ENCODE data around the gene FLNB.

Gene FLNB, protein sequence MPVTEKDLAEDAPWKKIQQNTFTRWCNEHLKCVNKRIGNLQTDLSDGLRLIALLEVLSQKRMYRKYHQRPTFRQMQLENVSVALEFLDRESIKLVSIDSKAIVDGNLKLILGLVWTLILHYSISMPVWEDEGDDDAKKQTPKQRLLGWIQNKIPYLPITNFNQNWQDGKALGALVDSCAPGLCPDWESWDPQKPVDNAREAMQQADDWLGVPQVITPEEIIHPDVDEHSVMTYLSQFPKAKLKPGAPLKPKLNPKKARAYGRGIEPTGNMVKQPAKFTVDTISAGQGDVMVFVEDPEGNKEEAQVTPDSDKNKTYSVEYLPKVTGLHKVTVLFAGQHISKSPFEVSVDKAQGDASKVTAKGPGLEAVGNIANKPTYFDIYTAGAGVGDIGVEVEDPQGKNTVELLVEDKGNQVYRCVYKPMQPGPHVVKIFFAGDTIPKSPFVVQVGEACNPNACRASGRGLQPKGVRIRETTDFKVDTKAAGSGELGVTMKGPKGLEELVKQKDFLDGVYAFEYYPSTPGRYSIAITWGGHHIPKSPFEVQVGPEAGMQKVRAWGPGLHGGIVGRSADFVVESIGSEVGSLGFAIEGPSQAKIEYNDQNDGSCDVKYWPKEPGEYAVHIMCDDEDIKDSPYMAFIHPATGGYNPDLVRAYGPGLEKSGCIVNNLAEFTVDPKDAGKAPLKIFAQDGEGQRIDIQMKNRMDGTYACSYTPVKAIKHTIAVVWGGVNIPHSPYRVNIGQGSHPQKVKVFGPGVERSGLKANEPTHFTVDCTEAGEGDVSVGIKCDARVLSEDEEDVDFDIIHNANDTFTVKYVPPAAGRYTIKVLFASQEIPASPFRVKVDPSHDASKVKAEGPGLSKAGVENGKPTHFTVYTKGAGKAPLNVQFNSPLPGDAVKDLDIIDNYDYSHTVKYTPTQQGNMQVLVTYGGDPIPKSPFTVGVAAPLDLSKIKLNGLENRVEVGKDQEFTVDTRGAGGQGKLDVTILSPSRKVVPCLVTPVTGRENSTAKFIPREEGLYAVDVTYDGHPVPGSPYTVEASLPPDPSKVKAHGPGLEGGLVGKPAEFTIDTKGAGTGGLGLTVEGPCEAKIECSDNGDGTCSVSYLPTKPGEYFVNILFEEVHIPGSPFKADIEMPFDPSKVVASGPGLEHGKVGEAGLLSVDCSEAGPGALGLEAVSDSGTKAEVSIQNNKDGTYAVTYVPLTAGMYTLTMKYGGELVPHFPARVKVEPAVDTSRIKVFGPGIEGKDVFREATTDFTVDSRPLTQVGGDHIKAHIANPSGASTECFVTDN (N-terminal part only)

DNA sequence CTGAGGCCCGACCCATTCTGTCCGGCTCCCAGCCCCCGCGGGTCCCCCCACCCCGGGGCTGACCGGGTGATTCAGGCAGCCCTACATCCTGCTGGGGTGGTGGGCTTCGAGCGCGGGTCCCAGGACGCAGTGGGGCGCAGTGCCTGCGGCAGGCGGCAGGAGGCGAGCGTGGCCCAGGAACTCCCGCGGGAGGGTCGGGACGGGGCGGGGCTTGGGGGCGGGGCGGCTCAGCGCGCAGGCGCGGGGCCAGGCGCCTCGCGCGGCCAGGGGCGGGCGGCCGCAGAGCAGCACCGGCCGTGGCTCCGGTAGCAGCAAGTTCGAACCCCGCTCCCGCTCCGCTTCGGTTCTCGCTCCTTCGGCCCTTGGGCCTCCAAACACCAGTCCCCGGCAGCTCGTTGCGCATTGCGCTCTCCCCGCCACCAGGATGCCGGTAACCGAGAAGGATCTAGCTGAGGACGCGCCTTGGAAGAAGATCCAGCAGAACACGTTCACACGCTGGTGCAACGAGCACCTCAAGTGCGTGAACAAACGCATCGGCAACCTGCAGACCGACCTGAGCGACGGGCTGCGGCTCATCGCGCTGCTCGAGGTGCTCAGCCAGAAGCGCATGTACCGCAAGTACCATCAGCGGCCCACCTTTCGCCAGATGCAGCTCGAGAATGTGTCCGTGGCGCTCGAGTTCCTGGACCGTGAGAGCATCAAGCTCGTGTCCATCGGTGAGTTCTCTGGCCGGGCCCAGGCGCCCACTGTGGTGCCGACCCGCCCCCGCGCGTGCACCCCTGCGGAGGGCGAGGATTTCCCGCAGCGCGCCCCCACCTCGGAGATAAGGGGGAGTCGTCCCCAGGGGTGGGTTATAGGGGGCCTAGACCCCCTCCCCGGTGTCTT lies at the start of gene FLNB:
Gene FLNB, plus strand, starts transcription at position 282 of the 885 bp plus-strand sequence. Its CDS starts 143 bp downstream, at position 425.
- no peak for DNase-seq (ENCODE audit: low read depth)
- H3K4me3 ChIP-seq (ENCODE audit: low read depth, low read length): peak within 1 kb of the TSS; percentile 97

- DNase-seq (ENCODE audit: low read depth): no peak
- H3K4me3 ChIP-seq (ENCODE audit: low read depth, low read length): no peak overlapping the region
Observed at GRCh38 chr3:57958642-57959422, 49.4 kb upstream of the FLNB start.

DNA sequence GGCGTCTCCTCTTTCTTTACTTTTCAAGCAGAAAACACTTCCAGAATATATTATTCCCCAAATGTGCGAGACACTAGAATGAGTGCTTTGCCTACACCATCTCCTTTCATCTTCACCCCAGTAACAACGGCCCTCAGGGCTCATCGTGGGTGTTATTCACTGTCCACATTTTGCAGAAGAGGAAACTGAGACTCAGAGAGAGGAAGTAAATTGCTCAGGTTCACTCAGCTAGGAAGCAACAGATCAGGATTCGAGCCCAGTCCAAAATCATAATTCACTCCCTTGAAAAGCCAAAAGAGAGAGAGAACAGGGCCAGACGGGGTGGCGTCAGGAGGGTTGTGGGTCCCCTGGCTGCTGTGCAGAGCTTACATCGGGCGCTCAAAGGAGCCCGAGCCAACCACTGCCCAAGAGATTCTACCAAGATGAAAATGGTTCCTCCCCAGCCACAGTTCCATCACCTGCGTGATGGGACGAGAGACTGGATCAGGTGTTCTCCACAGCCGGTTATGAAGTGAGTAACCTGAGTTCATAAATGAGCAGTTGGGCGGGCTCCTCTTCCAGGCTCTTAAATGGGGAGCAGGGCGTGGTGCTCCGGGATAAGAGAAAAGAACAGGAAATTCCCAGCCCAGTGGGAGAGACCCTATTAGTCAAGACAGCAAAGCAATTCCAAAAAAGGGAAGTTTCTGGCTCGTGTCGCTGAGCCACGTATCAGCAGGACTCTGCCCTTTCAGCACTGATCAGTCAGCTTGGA lies 48.6 kb upstream of the FLNB start:
- no peak overlapping the region for H3K4me3 ChIP-seq (ENCODE audit: low read depth, low read length)
- no peak for DNase-seq (ENCODE audit: low read depth)

DNA sequence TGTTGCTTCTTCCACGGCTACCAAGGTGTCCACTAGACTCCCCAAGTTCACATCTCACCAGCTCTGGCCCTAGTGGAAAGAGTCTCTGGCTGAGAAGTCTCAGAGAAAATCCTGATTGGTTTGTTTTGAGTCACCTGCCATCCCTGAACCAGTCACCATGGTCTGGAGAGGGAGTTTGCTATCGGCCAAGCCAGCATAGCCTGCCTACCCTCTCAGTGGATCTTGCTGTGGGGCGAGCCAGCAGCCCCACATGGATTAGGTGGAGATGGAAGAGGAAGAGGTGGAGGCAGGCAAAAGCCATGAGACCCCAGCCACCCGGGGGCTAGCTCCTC lies 48.1 kb upstream of the FLNB start:
- H3K4me3 ChIP-seq (ENCODE audit: low read depth, low read length): no peak overlapping the region
- no peak for DNase-seq (ENCODE audit: low read depth)

DNA sequence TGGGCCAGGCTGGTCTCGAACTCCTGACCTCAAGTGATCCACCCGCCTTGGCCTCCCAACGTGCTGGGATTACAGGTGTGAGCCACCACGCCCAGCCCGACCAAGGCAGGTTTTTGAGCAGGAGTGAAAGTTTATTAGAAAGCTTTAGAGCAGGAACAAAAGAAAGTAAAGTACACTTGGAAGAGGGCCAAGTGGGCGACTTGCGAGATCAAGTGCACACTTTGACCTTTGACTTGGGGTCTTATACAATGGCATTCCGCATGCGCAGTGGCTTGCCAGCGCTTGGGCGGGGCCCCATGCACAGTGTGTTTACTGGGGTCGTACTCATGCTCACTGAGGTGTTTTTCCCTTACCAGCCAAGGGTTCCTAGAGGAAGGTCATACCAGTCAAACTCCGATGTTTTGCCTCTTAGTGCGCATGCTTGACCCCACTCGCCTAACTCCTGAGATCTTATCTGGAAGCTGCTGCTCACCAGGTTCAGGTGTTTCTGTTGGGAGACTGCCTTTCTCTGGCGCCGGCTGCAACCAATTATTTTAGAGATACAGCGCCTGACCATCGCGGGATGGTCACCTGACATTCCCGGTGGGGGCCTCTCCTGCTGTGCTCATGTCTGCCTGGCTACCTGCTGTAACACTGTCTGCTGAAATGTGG lies 46.9 kb upstream of the FLNB start:
- no peak for DNase-seq (ENCODE audit: low read depth)
- H3K4me3 ChIP-seq (ENCODE audit: low read depth, low read length): no peak overlapping the region

DNA sequence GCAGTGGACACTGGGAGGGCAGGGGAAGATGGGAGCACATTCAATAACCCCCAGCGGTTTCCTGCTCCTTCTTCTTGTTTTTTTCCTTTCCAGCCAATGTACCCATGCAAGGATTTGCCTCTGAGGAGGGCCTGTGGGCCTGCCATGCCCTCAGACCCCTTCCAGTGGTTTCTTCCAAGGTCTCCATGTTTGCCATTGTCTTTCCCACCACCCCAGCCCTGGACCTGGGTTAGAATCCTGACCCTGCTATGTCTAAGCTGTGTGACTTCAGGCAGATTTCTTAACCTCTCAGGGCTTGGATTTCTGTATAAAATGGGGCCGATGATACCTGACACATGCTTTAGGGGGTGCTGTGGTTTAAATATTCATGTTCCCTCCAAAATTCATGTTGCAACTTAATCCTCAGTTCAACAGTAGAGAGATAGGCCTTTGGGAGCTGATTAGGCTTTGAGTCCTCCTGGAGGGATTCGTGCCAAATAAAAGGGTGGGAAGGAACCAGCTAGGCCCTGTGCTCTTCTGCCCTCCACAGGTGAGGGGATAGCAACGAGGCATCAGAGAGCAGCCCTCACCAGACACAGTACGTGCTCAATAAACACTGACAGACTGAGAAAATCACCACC lies 46.3 kb upstream of the FLNB start:
- DNase-seq (ENCODE audit: low read depth): no peak
- no peak overlapping the region for H3K4me3 ChIP-seq (ENCODE audit: low read depth, low read length)

GRCh38 chr3:57962448-57962834 lies 45.8 kb upstream of the FLNB start:
- no peak for DNase-seq (ENCODE audit: low read depth)
- H3K4me3 ChIP-seq (ENCODE audit: low read depth, low read length): no peak overlapping the region

GRCh38 chr3:57963811-57964346 lies 44.3 kb upstream of the FLNB start:
- DNase-seq (ENCODE audit: low read depth): no peak
- H3K4me3 ChIP-seq (ENCODE audit: low read depth, low read length): no peak overlapping the region

- no peak for DNase-seq (ENCODE audit: low read depth)
Observed at GRCh38 chr3:57966829-57967228, 41.4 kb upstream of the FLNB start.

GRCh38 chr3:57967590-57967989 lies 40.6 kb upstream of the FLNB start:
- H3K4me3 ChIP-seq (ENCODE audit: low read depth, low read length): no peak overlapping the region
- no peak for DNase-seq (ENCODE audit: low read depth)

More at GRCh38 chr3:57966829-57967228, 41.4 kb upstream of the FLNB start:
- H3K4me3 ChIP-seq (ENCODE audit: low read depth, low read length): no peak overlapping the region

DNA sequence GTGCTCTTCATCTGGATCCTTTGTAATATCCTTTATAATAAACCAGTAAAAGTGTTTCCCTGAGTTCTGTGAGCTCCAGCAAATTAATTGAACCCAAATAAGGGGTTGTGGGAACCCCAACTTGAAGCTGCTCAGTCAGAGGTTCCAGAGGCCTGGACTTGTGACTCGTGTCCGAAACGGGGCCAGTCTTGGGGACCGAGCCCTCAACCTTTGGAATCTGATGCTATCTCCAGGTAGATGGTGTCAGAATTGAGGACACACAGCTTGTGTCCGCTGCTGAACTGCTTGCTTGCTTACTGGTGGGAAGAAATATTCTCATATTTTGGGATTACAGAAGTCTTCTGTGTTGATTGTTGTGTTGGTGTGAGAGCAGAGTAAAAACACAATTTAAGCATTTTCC lies 39.7 kb upstream of the FLNB start:
- no peak overlapping the region for H3K4me3 ChIP-seq (ENCODE audit: low read depth, low read length)

DNA sequence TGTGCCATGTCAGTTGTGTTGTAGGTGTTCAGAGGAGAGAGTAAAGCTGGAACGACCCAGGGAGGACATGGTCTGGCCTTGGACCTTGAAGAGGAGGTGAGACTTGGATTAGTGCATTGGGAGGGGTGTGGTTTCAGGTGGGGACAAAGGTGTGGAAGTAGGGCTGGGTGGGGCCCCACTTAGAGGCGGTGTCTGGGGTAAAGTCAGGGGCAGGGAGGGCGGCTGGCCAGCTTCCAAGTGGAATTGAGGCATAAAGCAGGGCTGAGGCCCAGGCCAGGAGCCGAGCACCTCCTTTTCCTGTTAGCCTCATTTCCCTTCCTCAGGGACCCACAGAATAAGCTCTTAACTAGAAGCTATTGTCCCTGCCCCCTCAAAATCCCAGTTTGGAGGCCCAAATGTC lies 36.2 kb upstream of the FLNB start:
- no peak for DNase-seq (ENCODE audit: low read depth)

More for the DNA sequence above, 39.7 kb upstream of the FLNB start:
- DNase-seq (ENCODE audit: low read depth): no peak

DNA sequence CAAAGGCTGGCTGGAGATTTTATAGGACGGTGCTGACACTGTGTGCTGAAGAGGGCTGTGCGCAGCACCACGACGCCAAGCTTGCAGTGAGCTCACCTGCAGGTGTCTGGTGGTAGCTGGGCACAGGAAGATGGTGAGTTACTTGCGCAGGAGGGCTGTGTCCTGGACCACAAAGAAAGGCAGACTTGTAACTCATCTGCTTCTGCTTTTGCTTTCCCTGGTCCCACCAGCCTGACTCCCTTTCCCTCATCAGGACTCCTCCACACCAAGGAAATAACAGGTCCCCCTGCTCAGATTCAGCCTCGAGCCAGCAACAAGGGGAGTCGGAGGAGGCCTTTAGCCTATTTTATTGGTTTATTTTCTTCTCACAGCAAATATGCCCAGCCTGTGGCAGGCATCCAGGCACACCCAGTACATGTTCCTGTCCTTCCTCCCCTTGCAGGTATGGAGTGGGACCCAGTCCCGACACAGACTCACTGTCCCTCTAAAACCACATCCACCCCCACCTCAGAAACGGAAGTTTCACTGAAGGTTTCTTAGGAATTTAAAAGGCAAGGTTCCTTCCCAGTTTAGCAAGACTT lies 35.6 kb upstream of the FLNB start:
- DNase-seq (ENCODE audit: low read depth): no peak
- H3K4me3 ChIP-seq (ENCODE audit: low read depth, low read length): no peak overlapping the region

More for the DNA sequence above, 36.2 kb upstream of the FLNB start:
- H3K4me3 ChIP-seq (ENCODE audit: low read depth, low read length): no peak overlapping the region

DNA sequence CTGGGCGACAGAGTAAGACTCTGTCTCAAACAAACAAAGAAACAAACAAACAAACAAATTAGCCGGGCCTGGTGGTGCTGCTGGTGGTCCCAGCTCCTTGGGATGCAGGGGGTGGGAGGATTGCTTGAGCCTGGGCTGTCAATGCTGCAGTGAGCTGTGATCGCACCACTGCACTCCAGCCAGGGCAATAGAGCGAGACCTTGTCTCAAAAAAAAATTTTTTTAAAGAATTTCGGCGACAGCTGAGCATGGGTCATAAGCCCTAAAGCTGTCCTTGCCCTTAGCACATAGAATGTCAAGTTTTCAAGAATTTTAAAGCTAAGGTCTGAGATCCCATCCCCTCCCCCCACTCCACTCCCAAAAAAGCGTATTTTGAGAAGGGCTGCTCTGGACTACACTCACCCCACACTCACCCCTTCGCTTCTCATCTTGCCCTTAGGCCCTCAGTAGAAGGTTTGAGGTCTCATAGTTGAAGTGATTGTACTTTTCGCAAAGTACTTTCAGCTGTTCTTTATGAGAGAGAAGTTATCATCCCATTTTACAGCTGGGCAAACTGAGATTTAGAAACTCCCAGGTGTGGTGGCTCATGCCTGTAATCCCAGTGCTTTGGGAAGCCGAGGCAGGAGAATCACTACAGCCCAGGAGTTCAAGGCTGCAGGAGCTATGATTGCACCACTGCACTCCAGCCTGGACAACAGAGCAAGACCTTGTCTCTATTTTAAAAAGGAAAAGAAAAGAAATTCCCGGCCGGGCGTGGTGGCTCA lies 34.3 kb upstream of the FLNB start:
- no peak overlapping the region for H3K4me3 ChIP-seq (ENCODE audit: low read depth, low read length)
- DNase-seq (ENCODE audit: low read depth): no peak

DNA sequence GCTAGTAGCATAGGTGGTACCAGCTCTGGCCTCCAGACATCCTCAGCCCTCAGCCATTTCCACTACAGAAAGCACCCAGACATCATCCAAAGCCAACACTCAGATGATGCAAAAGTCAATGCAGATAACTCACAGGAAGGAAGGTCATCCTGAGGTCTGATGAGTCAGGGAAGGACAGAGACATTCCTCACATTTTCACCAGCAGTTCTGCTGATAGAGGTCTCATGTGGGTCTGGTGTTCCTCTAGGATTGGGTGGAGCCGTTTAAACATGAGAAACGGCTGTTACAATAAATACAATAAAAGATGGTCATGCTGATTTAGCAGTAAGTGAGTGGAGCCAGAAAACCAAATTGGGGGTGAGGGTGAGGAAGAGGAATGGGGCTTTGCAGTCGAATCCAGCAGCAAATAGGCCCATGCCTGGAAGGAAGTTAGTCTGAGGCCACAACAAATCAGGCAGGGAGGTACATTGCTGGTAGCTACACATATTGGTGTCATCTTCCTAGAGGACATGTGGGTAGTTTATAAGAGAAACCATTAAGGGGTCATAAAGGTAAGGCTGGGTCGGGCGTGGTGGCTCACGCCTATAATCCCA lies 33.3 kb upstream of the FLNB start:
- H3K4me3 ChIP-seq (ENCODE audit: low read depth, low read length): no peak overlapping the region
- DNase-seq (ENCODE audit: low read depth): peak; percentile 65

Measured in skeletal muscle cell (primary cell).